HUES6 (cell line): Measurements from ENCODE around the gene MNAT1.

ENCODE experiments used
- H3K27ac ChIP-seq: 2 replicates; pipeline ENCODE4 v1.7.0; 2013; ENCODE audit warnings: low read depth, mild to moderate bottlenecking, low read length, inconsistent platforms
- H3K27me3 ChIP-seq: 2 replicates; pipeline ENCODE4 v1.6.1; 2013; ENCODE audit warnings: low read length; ENCODE audit not compliant: control insufficient read depth, insufficient read depth
- H3K36me3 ChIP-seq: 2 replicates; pipeline ENCODE4 v1.6.1; 2013; ENCODE audit warnings: low read length; ENCODE audit not compliant: control insufficient read depth, insufficient read depth
- H3K4me1 ChIP-seq: 2 replicates; pipeline ENCODE4 v1.6.1; 2013; ENCODE audit warnings: low read length; ENCODE audit not compliant: control insufficient read depth, insufficient read depth
- H3K4me3 ChIP-seq: 2 replicates; pipeline ENCODE4 v1.5.1; 2013; ENCODE audit warnings: low read depth, low read length
- H3K9ac ChIP-seq: one replicate; pipeline ENCODE4 v1.6.1; 2013; ENCODE audit warnings: mild to moderate bottlenecking, low read length
- H3K9me3 ChIP-seq: 2 replicates; pipeline ENCODE4 v1.6.1; 2013; ENCODE audit warnings: low read depth, low read length; ENCODE audit not compliant: control insufficient read depth, insufficient read depth

MNAT1 gene

GRCh38 chr14:60933920-60934655 is 199.5 kb downstream of the MNAT1 start:
- no peaks in the 10 kb centered on the region for H3K36me3 ChIP-seq
- H3K27me3 ChIP-seq: no peaks in the 10 kb centered on the region
- H3K4me3 ChIP-seq: no peak overlapping the region
- H3K9me3 ChIP-seq: 0 out of 2 replicates have a peak, but pooled peaks cover 3% of the 10 kb centered on the region
- H3K4me1 ChIP-seq: peaks cover 4% of the 10 kb centered on the region
- H3K9ac ChIP-seq: no peak overlapping the region
- H3K27ac ChIP-seq: no peak overlapping the region

GRCh38 chr14:60935319-60935718 is 200.8 kb downstream of the MNAT1 start:
- Histone ChIP-seq H3K9ac (no peak overlapping the region), H3K4me3 (no peak overlapping the region), H3K27me3 (no peaks in the 10 kb centered on the region), H3K27ac (no peak overlapping the region), H3K9me3 (0 out of 2 replicates have a peak, but pooled peaks cover 3% of the 10 kb centered on the region), H3K4me1 (peaks cover 4% of the 10 kb centered on the region), H3K36me3 (no peaks in the 10 kb centered on the region)

- Histone ChIP-seq H3K27ac (no peak overlapping the region), H3K9me3 (no peaks in the 10 kb centered on the region), H3K4me3 (no peak overlapping the region), H3K9ac (no peak overlapping the region), H3K36me3 (no peaks in the 10 kb centered on the region), H3K27me3 (no peaks in the 10 kb centered on the region), H3K4me1 (peaks cover 5% of the 10 kb centered on the region; the same call in 1 of the 2 replicates)
Observed at GRCh38 chr14:60943637-60944032, 209.1 kb downstream of the MNAT1 start.

- no peak overlapping the region for H3K4me3 ChIP-seq
- no peaks in the 10 kb centered on the region for H3K9me3 ChIP-seq
- H3K9ac ChIP-seq: no peak overlapping the region
- H3K36me3 ChIP-seq: no peaks in the 10 kb centered on the region
- peaks cover 5% of the 10 kb centered on the region; the same call in 1 of the 2 replicates for H3K4me1 ChIP-seq
- no peaks in the 10 kb centered on the region for H3K27me3 ChIP-seq
- no peak overlapping the region for H3K27ac ChIP-seq
Observed at GRCh38 chr14:60944204-60944603, 209.6 kb downstream of the MNAT1 start.

GRCh38 chr14:60945984-60946383 is 211.4 kb downstream of the MNAT1 start:
- Histone ChIP-seq H3K27me3 (no peaks in the 10 kb centered on the region), H3K9me3 (no peaks in the 10 kb centered on the region)

GRCh38 chr14:60946773-60947172 is 212.2 kb downstream of the MNAT1 start:
- Histone ChIP-seq H3K9ac (no peak overlapping the region), H3K36me3 (no peaks in the 10 kb centered on the region), H3K27me3 (no peaks in the 10 kb centered on the region), H3K4me1 (peaks cover 5% of the 10 kb centered on the region; the same call in 1 of the 2 replicates), H3K27ac (no peak overlapping the region), H3K4me3 (no peak overlapping the region), H3K9me3 (no peaks in the 10 kb centered on the region)

More at GRCh38 chr14:60945984-60946383, 211.4 kb downstream of the MNAT1 start:
- Histone ChIP-seq H3K36me3 (no peaks in the 10 kb centered on the region), H3K9ac (no peak overlapping the region), H3K4me3 (no peak overlapping the region), H3K4me1 (peaks cover 5% of the 10 kb centered on the region; the same call in 1 of the 2 replicates), H3K27ac (no peak overlapping the region)

GRCh38 chr14:60951776-60952435 is 217.3 kb downstream of the MNAT1 start:
- peaks cover 17% of the 10 kb centered on the region; the same call in 1 of the 2 replicates for H3K9me3 ChIP-seq
- H3K27ac ChIP-seq: no peak overlapping the region
- H3K4me1 ChIP-seq: no peaks in the 10 kb centered on the region
- H3K27me3 ChIP-seq: no peaks in the 10 kb centered on the region
- no peak overlapping the region for H3K4me3 ChIP-seq
- H3K9ac ChIP-seq: no peak overlapping the region
- H3K36me3 ChIP-seq: no peaks in the 10 kb centered on the region

GRCh38 chr14:60956202-60956601 is 221.6 kb downstream of the MNAT1 start:
- H3K36me3 ChIP-seq: no peaks in the 10 kb centered on the region
- H3K9ac ChIP-seq: no peak overlapping the region

GRCh38 chr14:60956632-60957031 is 222.1 kb downstream of the MNAT1 start:
- Histone ChIP-seq H3K9me3 (peaks cover 32% of the 10 kb centered on the region), H3K27me3 (no peaks in the 10 kb centered on the region), H3K4me1 (no peaks in the 10 kb centered on the region), H3K9ac (no peak overlapping the region), H3K36me3 (no peaks in the 10 kb centered on the region), H3K4me3 (no peak overlapping the region), H3K27ac (no peak overlapping the region)

More at GRCh38 chr14:60956202-60956601, 221.6 kb downstream of the MNAT1 start:
- H3K4me3 ChIP-seq: no peak overlapping the region
- H3K9me3 ChIP-seq: peaks cover 32% of the 10 kb centered on the region
- H3K4me1 ChIP-seq: no peaks in the 10 kb centered on the region
- no peaks in the 10 kb centered on the region for H3K27me3 ChIP-seq
- H3K27ac ChIP-seq: no peak overlapping the region

- no peaks in the 10 kb centered on the region for H3K36me3 ChIP-seq
- H3K4me3 ChIP-seq: no peak overlapping the region
- peaks cover 32% of the 10 kb centered on the region for H3K9me3 ChIP-seq
- no peak overlapping the region for H3K9ac ChIP-seq
- no peaks in the 10 kb centered on the region for H3K27me3 ChIP-seq
- no peak overlapping the region for H3K27ac ChIP-seq
- no peaks in the 10 kb centered on the region for H3K4me1 ChIP-seq
Observed at GRCh38 chr14:60958146-60958545, 223.6 kb downstream of the MNAT1 start.

GRCh38 chr14:60963761-60964160 is 229.2 kb downstream of the MNAT1 start:
- no peaks in the 10 kb centered on the region; the same call in 1 of the 2 replicates for H3K4me1 ChIP-seq

More at GRCh38 chr14:60963761-60964160, 229.2 kb downstream of the MNAT1 start:
- no peak overlapping the region for H3K9ac ChIP-seq
- no peaks in the 10 kb centered on the region for H3K36me3 ChIP-seq
- H3K27me3 ChIP-seq: no peaks in the 10 kb centered on the region
- H3K9me3 ChIP-seq: peaks cover 4% of the 10 kb centered on the region; the same call in 1 of the 2 replicates
- no peak overlapping the region for H3K27ac ChIP-seq
- H3K4me3 ChIP-seq: no peak overlapping the region
